ENCODE results near the gene ZNF354C. TPM values are rescaled to one million over a fixed set of nuclear protein-coding genes. Genes with fewer than 3 reads are reported as not detected.

ZNF354C gene
- total and polyA plus RNA-seq, 7 donors = 1.1 to 3.7 (median 2.4) TPM

DNA sequence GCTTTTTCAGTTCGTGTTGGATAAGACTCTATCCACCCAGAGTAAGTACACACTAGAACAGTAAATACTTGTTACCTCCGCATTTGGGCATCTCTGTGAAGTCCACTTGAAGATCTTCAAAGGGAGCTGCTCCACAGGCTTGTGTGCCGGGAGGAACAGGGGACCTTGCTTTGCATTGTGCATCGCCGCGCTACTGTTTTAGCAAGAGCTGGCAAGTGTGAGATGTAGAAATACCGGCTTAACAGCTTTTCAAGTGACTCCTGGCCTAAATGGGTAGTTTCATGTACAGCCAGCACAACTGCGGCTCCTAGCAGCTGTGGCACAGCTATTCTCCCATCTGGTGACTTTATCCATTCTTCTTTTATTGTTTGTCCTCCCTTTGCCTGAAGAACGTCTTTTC lies 8.4 kb upstream of the ZNF354C start:
- H3K27me3 ChIP-seq (ENCODE audit: insufficient read depth in 3 of 3, low read length in 2 of 3) = no peaks in the 10 kb centered on the region
- no peaks in the 10 kb centered on the region for H3K36me3 ChIP-seq (ENCODE audit: insufficient read depth in 1 of 2, low read depth in 1 of 2)
- TF ChIP-seq, protein P1, sequence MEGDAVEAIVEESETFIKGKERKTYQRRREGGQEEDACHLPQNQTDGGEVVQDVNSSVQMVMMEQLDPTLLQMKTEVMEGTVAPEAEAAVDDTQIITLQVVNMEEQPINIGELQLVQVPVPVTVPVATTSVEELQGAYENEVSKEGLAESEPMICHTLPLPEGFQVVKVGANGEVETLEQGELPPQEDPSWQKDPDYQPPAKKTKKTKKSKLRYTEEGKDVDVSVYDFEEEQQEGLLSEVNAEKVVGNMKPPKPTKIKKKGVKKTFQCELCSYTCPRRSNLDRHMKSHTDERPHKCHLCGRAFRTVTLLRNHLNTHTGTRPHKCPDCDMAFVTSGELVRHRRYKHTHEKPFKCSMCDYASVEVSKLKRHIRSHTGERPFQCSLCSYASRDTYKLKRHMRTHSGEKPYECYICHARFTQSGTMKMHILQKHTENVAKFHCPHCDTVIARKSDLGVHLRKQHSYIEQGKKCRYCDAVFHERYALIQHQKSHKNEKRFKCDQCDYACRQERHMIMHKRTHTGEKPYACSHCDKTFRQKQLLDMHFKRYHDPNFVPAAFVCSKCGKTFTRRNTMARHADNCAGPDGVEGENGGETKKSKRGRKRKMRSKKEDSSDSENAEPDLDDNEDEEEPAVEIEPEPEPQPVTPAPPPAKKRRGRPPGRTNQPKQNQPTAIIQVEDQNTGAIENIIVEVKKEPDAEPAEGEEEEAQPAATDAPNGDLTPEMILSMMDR (IDR thresholded peaks at IDR 0.05) = no peak
- H3K4me3 ChIP-seq = no peak overlapping the region
- H3K27ac ChIP-seq = no peak overlapping the region
- DNase-seq (no peak), ATAC-seq (no peak)
- H3K4me1 ChIP-seq = no peaks in the 10 kb centered on the region
- peaks cover 5% of the 10 kb centered on the region for H3K9me3 ChIP-seq
- intact Hi-C loops (cut with DNase I) = no loop called here
- WGBS, 3 donors = 83 to 87% (median 86%) methylated on average over 9 of the region's 9 CpGs

GRCh38 chr5:179054036-179054785 lies 6.0 kb upstream of the ZNF354C start:
- no peak for ATAC-seq
- TF ChIP-seq, protein P1 (IDR thresholded peaks at IDR 0.05) = no peak
- Histone ChIP-seq H3K4me1 (no peaks in the 10 kb centered on the region), H3K4me3 (no peak overlapping the region), H3K27ac (no peak overlapping the region), H3K36me3 (ENCODE audit: insufficient read depth in 1 of 2, low read depth in 1 of 2) (no peaks in the 10 kb centered on the region), H3K27me3 (ENCODE audit: insufficient read depth in 3 of 3, low read length in 2 of 3) (no peaks in the 10 kb centered on the region), H3K9me3 (peaks cover 14% of the 10 kb centered on the region)
- no peak for DNase-seq
- intact Hi-C loops (cut with DNase I) = no loop called here
- 82 to 87% (median 86%) methylated on average over 15 of the region's 15 CpGs for WGBS, 3 donors

DNA sequence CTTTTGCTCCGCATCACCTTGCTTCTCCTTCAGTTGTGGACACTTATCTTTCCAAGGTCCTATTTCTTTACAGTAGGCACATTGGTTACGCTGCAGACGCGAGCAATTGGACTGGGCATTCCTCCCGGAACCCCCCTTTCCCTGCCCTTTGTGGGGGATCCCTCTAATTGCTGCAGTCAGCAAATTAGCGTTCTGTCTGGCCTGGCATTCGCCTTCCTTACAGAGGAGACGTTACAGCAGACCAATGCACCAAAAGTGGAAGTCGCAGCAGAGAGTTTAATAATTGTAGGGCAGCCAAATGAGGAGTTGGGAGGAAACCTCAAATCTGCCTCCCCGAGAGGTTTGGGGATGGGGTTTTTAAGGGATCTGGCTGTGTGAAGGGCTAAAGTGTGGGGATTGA lies 5.3 kb upstream of the ZNF354C start:
- intact Hi-C loops (cut with DNase I) = no loop called here
- Histone ChIP-seq H3K9me3 (peaks cover 16% of the 10 kb centered on the region), H3K27me3 (ENCODE audit: insufficient read depth in 3 of 3, low read length in 2 of 3) (no peaks in the 10 kb centered on the region), H3K4me3 (no peak overlapping the region), H3K27ac (no peak overlapping the region), H3K4me1 (no peaks in the 10 kb centered on the region), H3K36me3 (ENCODE audit: insufficient read depth in 1 of 2, low read depth in 1 of 2) (no peaks in the 10 kb centered on the region)
- ATAC-seq (no peak), DNase-seq (no peak)
- WGBS, 3 donors = 81 to 87% (median 86%) methylated on average over 10 of the region's 10 CpGs
- TF ChIP-seq, protein P1 (IDR thresholded peaks at IDR 0.05) = no peak

DNA sequence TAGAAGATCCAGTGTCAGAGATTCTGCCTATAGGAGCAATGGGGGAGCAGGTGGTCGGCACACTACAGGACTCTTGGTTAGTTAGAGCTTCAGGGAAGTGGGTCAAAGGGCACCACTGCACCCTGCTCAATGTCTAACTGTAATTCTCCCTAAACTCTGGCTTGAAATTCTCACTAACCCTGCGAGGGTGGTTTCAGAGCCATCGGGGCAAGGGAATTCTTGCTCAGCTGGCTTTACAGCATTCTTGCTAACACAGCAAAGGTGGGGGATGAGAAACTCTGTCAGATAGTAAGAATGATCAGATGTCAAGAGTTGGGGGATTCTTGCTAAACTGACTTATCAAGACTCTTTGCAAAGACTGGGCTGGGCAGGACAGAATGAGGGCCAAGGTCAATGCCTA lies 4.7 kb upstream of the ZNF354C start:
- 56 to 73% (median 60%) methylated on average over 3 of the region's 3 CpGs for WGBS, 3 donors
- Histone ChIP-seq H3K27ac (no peak overlapping the region), H3K36me3 (ENCODE audit: insufficient read depth in 1 of 2, low read depth in 1 of 2) (no peaks in the 10 kb centered on the region), H3K4me1 (no peaks in the 10 kb centered on the region), H3K27me3 (ENCODE audit: insufficient read depth in 3 of 3, low read length in 2 of 3) (no peaks in the 10 kb centered on the region), H3K9me3 (peaks cover 15% of the 10 kb centered on the region), H3K4me3 (no peak overlapping the region)
- no peak for DNase-seq
- intact Hi-C loops (cut with DNase I) = no loop called here
- no peak for ATAC-seq
- TF ChIP-seq, protein P1 (IDR thresholded peaks at IDR 0.05) = no peak

DNA sequence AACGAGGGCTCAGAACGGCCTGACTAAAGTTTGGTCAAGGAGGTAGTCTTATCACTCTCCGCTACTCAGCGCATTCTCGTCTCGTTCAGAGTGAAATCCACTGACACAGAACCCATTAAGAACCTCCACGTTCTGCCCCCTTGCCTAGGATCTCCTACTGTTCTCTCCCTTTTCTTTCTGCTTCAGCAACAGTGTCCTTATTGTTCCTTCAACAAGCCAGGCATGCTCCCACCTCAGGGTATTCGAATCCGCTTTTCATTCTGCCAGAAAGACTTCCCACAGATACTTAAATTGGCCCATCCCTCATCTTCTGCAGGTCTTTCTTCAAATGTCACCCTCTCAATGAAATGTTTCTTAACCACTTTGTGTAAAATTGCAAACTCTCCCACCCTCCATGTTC lies 4.3 kb upstream of the ZNF354C start:
- TF ChIP-seq, protein P1 (IDR thresholded peaks at IDR 0.05) = no peak
- no peak overlapping the region for H3K27ac ChIP-seq
- 71 to 79% (median 79%) methylated on average over 9 of the region's 9 CpGs for WGBS, 3 donors
- peaks cover under 1% of the 10 kb centered on the region for H3K4me1 ChIP-seq
- intact Hi-C loops (cut with DNase I) = no loop called here
- ATAC-seq (no peak), DNase-seq (no peak)
- H3K27me3 ChIP-seq (ENCODE audit: insufficient read depth in 3 of 3, low read length in 2 of 3) = no peaks in the 10 kb centered on the region
- H3K4me3 ChIP-seq = no peak overlapping the region
- H3K9me3 ChIP-seq = peaks cover 15% of the 10 kb centered on the region
- H3K36me3 ChIP-seq (ENCODE audit: insufficient read depth in 1 of 2, low read depth in 1 of 2) = no peaks in the 10 kb centered on the region

All from psoas muscle (tissue), 8 donors.